AG20443 (cell line): Measurements from ENCODE around the gene NDOR1.
"Not testable (repeated sequence)": the region's sequence is repeated elsewhere in the genome, so short reads cannot be mapped to it uniquely, and the experiment has no call there.

Experiments
- DNase-seq: peaks from one replicate; pipeline ENCODE4 v3.0.0; 2012; ENCODE audit warnings: low spot score, mixed read lengths

Gene NDOR1

GRCh38 chr9:137231372-137232039 is 26.0 kb downstream of the NDOR1 start:
- DNase-seq = no peak

GRCh38 chr9:137232101-137232500 is 26.6 kb downstream of the NDOR1 start:
- no peak for DNase-seq

- no peak for DNase-seq
These were observed 27.0 kb downstream of the NDOR1 start for GRCh38 chr9:137232510-137232909.

- DNase-seq = no peak
These were observed 27.9 kb downstream of the NDOR1 start for GRCh38 chr9:137233143-137233980.

GRCh38 chr9:137234055-137234697 is 28.7 kb downstream of the NDOR1 start:
- no peak for DNase-seq

- DNase-seq = no peak
These were observed 29.4 kb downstream of the NDOR1 start for GRCh38 chr9:137234758-137235423.

- no peak for DNase-seq
These were observed 30.1 kb downstream of the NDOR1 start for GRCh38 chr9:137235424-137236237.

- DNase-seq = peak; percentile 93
These were observed 30.9 kb downstream of the NDOR1 start for GRCh38 chr9:137236238-137236935.

GRCh38 chr9:137236936-137237421 is 31.5 kb downstream of the NDOR1 start:
- no peak for DNase-seq

GRCh38 chr9:137237759-137238726 is 32.5 kb downstream of the NDOR1 start:
- DNase-seq = no peak

GRCh38 chr9:137239541-137240200 is 34.2 kb downstream of the NDOR1 start:
- DNase-seq = not testable (repeated sequence)

GRCh38 chr9:137240318-137240840 is 34.9 kb downstream of the NDOR1 start:
- peak; percentile 85 for DNase-seq

- DNase-seq = peak; percentile 98
These were observed 35.5 kb downstream of the NDOR1 start, which contains the start of gene TUBB4B for GRCh38 chr9:137240841-137241489. TSS of gene TUBB4B (plus strand) at chr9:137241287. CDS start at chr9:137241361, 74 bp downstream.

- peak; percentile 88 for DNase-seq
These were observed 36.2 kb downstream of the NDOR1 start for GRCh38 chr9:137241490-137242268.

GRCh38 chr9:137242269-137243203 is 37.0 kb downstream of the NDOR1 start:
- DNase-seq = no peak

GRCh38 chr9:137243266-137243625 is 37.7 kb downstream of the NDOR1 start:
- DNase-seq = not testable (repeated sequence)
